GM12892 (cell line): Measurements from ENCODE around the gene LEMD1.

Experiments used
- POLR2A ChIP-seq: IDR thresholded peaks from 2 replicates; pipeline ENCODE4 v1.6.1; 2011; ENCODE audit warnings: low read depth, low read length, control low read depth
- POLR2AphosphoS5 ChIP-seq: IDR thresholded peaks from 2 replicates; pipeline ENCODE4 v1.6.1; 2011; ENCODE audit warnings: low read depth, low read length, control low read depth

DNA sequence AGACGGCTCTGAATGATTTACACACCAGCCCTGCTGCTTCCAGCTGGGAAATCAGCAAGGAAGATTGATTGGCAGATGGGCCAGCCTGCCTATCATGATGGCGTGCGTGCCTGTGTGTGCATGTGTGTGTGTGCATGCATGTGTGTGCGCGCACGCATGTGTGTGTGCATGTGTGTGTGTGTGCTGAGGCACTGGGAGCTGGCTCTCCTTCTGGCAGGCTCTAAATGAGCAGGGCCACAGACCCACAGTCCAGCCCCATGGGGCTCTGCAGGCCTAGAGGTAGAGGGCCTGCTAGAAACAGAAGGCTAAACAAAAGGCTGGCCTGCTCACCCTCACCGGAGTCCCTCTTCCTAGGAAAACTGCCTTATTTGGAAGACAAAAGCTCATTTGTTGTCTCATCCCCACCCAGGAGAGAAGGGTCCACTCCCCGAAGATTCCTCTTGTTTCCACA lies 71.1 kb downstream of the LEMD1 start:
- no peak for TF ChIP-seq POLR2AphosphoS5
- TF ChIP-seq POLR2A: no peak
